HG02588 (cell line): ENCODE results near the gene ZFX.

ENCODE experiments used
- ATAC-seq: cut with Tn5 transposase; IDR thresholded peaks from one replicate; pipeline ENCODE4 v1.9.1; 2021; ENCODE audit warnings: mild to moderate bottlenecking, moderate library complexity; ENCODE audit not compliant: unreplicated experiment

The ZFX gene

DNA sequence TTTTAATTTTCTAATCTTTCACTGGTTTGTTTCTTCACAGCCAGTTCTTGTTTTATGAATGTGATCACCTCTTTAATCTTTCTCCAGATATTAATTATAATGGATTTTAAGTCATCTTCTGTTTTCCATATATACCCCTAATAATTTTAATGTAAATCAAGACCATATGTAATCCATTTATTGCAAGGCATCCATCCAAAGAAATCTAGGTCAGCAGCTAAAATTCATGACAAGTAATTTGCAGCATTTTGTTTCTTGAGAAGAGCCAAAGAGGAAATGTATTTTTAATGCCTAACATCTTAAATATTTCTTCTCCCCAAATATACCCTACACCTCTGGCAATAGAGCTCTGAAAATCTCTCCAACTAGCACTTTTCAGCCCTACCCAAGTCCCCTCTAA is 83.3 kb downstream of the ZFX start:
- ATAC-seq, result no peak

GRCh38 chrX:24235084-24235710 is 85.7 kb downstream of the ZFX start:
- no peak for ATAC-seq

- ATAC-seq, result no peak
Measured at GRCh38 chrX:24241822-24242648, 92.5 kb downstream of the ZFX start.

DNA sequence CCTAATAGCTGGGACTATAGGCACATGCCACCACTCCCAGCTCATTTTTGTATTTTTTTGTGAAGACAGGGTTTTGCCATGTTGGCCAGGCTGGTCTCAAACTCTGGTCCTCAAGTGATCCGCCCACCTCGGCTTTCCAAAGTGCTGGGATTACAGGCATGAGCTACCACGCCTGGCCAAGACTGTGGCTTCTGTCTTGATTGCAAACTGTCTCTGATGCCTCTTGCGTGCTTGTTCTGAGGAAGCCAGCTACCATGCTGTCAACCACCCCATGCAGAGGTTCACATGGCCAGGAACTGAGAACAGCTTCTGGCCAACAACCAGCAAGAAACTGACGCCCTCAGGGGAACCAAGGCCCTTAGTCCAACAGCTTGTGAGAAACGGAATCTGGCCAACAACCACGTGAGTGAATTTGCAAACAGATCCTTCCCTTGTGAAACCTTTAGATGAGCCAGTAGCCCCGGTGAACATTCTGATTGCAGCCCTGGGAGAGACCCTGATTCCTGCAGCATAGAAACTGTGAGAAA is 93.2 kb downstream of the ZFX start:
- peak; percentile 92 for ATAC-seq

DNA sequence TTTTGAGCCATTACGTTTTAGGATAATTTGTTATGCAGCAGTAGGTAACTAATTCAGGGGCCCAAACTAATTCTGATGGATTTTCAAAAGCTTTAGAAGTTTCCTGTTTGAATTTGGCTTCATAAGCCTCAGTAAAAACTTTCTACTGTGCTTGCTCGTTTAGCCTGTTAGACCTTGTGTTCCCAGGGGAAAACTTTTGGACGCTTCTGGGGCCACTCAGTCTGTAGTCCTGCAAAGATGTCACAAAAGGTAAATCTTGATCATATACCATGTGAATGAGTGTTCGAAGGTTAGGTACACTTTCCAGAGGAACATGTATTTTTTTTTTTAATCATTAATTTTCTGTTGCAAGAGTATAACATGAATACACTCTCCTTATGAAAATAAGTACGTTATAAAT is 93.7 kb downstream of the ZFX start:
- ATAC-seq, result peak; percentile 31

DNA sequence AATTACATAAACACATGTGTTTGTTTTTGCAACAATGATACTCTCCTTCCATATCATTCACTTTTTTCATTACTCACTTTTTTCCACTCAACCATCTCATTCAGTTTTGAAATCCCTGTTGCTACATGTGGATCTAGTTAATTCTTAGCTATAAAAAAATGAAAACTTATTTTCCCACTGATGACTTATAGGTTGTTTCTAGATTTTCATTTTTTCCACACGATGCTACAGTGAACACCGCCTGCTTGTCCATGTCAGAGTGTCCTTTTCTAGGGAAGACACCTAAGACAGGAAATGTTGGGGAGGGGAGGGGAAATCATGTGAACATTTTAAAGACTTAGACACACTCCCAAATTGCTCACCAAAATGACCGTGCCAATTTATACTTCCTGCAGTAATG is 94.2 kb downstream of the ZFX start:
- ATAC-seq, result no peak

- no peak for ATAC-seq
Measured at GRCh38 chrX:24245202-24245601, 95.7 kb downstream of the ZFX start.

GRCh38 chrX:24248042-24248441 is 98.5 kb downstream of the ZFX start:
- no peak for ATAC-seq

DNA sequence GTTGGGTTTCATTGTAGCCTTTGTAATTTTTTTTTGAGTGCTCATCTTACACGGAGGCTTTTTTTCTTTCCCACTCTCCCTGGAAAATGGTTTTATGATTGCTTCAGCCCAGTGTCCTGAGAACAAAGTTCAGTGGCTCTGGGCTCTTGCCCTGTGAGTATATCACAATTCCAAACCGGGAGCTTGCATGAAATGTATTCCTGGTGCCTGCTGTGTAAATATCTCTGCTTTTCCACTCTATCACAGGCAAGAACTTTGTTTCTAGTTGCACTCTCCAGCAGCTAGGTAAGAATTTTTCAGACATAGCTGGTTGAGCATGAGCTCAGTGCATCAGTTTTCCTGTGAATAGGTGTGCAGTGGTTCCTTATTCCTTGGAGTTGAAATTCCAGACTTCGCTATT is 103.5 kb downstream of the ZFX start:
- ATAC-seq, result no peak

- ATAC-seq, result peak; percentile 69
Measured at GRCh38 chrX:24253469-24253868, 103.9 kb downstream of the ZFX start.

DNA sequence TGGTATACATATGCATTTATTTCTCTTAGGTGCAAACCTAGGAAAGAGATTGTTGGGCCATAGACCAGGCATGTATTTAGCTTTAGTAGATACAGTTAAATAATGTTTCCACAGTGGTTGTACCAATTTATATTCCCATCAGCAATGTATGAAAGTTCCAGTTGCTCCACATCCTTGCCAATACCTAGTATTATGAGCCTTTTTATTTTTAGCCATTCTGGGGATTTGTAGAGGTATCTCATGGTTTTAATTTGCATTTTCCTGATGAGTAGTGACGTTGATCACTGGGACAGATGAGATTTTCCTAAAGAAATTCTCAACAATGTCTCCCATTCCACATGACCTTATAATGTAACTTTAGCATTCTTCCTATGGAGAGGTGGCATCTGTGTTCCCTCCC is 107.5 kb downstream of the ZFX start:
- no peak for ATAC-seq

DNA sequence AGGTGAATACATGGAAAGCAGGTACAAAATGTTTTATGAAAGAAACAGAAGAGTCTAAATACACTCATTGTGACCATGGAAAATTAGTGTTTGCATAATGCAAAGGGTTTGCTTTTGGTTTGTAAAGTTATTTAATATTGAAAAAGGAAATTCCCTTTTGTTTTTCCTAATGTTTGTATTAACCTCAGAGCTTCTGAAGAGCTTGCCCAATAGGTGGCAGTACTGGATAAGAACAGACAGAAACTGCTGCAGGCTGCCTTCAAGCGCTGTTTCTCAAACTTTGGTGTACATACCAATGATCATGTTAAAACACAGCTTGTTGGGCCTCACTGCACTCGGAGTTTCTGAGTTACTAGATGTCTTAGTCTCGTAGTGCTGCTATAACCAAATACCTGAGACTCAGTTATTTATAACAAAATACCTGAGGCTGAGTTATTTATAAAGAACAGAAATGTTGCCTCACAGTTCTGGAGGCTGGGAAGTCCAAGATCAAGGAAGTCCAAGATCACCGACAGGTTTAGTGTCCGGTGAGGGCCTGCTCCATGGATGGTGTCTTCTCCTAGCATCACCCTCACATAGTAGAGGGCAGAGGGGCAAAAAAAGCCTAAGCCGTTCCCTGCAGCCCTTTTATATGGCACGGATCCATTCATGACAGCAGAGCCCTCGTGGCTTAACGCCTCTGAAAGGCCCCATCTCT is 110.2 kb downstream of the ZFX start:
- no peak for ATAC-seq

DNA sequence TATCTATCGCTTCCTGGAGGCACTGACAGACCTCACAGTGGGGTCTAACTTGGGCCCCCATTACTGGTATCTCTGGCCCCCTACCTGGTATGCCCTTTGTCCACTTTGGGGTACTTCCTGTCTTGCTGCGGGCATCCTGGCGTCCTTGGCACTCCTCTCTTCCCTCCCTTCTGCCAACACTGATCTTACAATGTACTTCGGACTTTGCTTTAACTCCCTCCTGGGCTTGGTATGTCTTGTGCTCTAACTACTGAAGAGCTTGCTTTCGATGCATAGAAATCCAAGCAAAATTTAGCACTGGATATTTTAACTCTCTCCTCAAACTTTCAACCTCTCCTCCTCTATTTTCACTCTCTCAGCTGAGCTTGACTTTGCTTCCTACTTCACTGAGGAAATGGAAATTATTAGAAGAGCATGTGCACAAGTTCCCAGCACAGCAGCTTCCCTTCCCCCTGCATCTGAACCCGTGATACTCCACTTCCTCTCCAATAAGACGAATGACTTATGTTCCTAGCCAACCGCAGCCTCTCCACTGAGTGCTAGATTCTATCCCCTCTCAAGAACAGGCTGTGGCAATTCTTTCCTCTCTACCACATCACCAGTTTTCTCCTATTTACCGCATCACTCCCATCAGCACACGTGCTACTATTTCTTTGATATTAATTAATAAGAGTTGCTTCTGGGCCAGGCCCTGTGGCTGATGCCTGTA is 111.5 kb downstream of the ZFX start:
- no peak for ATAC-seq

GRCh38 chrX:24262309-24262708 is 112.8 kb downstream of the ZFX start:
- no peak for ATAC-seq

DNA sequence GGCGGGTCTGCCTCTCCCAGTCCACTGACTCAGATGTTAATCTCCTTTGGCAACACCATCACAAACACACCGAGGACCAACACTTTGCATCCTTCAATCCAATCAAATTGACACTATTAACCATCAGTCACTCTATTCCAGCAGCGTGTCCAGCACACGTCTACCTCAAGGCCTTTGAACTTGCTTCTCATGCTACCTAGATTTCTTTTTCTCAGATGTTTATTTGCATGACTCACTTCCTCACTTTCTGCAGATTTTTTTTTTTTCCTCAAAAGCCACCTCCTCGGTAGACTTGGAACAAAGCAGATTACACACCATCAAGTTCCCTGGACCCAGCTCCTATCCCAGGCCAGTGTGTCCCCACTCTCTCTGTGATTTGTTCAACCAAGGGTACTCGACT is 114.9 kb downstream of the ZFX start:
- ATAC-seq, result no peak
